ENCODE measurements around the gene LEFTY1. TPM values are rescaled to one million over a fixed set of nuclear protein-coding genes. Genes with fewer than 3 reads are reported as not detected.

The LEFTY1 gene
- total and polyA plus RNA-seq, 4 donors, result 0.42 to 1.4 (median 0.87) TPM

GRCh38 chr1:225892307-225892706 lies 3.4 kb upstream of the LEFTY1 start:
- TF ChIP-seq YY1 (IDR thresholded peaks at IDR 0.05) (no peak), GABPA (IDR thresholded peaks at IDR 0.05 in 1 of 2, conservative IDR thresholded peaks at IDR 0.05 in 1 of 2) (no peak), NR2F2 (IDR thresholded peaks at IDR 0.05) (no peak), ZBTB33 (IDR thresholded peaks at IDR 0.05) (no peak), JUND (IDR thresholded peaks at IDR 0.05) (no peak), REST (IDR thresholded peaks at IDR 0.05) (no peak), CTCF (IDR thresholded peaks at IDR 0.05; ENCODE audit: low read depth, low read length, missing input control) (no peak), MAX (IDR thresholded peaks at IDR 0.05) (no peak)
- 90% methylated on average over 6 of the region's 6 CpGs for WGBS
- Histone ChIP-seq H3K4me1 (ENCODE audit: control insufficient read depth in 4 of 4, insufficient read depth in 4 of 4, low read length in 3 of 4) (peaks cover 21 to 44% (median 32%) of the 10 kb centered on the region in 4 donors), H3K9me3 (ENCODE audit: control insufficient read depth in 4 of 4, low read length in 3 of 4) (no peaks in the 10 kb centered on the region), H3K27me3 (ENCODE audit: control insufficient read depth in 4 of 4, insufficient read depth in 4 of 4, low read length in 3 of 4) (no peaks in the 10 kb centered on the region), H3K4me3 (ENCODE audit: low read depth in 1 of 3, low read length in 3 of 3) (no peak overlapping the region), H3K9ac (ENCODE audit: low read depth in 1 of 2, low read length in 2 of 2) (no peak overlapping the region), H3K27ac (ENCODE audit: low read depth in 1 of 2, low read length in 2 of 2) (no peak overlapping the region), H3K36me3 (ENCODE audit: control insufficient read depth in 4 of 4, insufficient read depth in 3 of 4, low read depth in 1 of 4, low read length in 3 of 4) (no peaks in the 10 kb centered on the region)
- DNase-seq (ENCODE audit: low spot score), result no peak

- Histone ChIP-seq H3K27ac (ENCODE audit: low read depth in 1 of 2, low read length in 2 of 2) (peak overlapping the region; percentile 55 to 64), H3K4me3 (ENCODE audit: low read depth in 1 of 3, low read length in 3 of 3) (no peak overlapping the region), H3K36me3 (ENCODE audit: control insufficient read depth in 4 of 4, insufficient read depth in 3 of 4, low read depth in 1 of 4, low read length in 3 of 4) (no peaks in the 10 kb centered on the region), H3K4me1 (ENCODE audit: control insufficient read depth in 4 of 4, insufficient read depth in 4 of 4, low read length in 3 of 4) (peaks cover 21 to 46% (median 35%) of the 10 kb centered on the region in 4 donors), H3K27me3 (ENCODE audit: control insufficient read depth in 4 of 4, insufficient read depth in 4 of 4, low read length in 3 of 4) (no peaks in the 10 kb centered on the region), H3K9ac (ENCODE audit: low read depth in 1 of 2, low read length in 2 of 2) (no peak overlapping the region), H3K9me3 (ENCODE audit: control insufficient read depth in 4 of 4, low read length in 3 of 4) (no peaks in the 10 kb centered on the region)
- TF ChIP-seq REST (IDR thresholded peaks at IDR 0.05), result peak; percentile 53
- TF ChIP-seq FOXA1 (IDR thresholded peaks at IDR 0.05), result peak; percentile 33
- peak; percentile 45 for TF ChIP-seq FOXA2 (IDR thresholded peaks at IDR 0.05)
- TF ChIP-seq RXRA (IDR thresholded peaks at IDR 0.05), result peak; percentile 56 to 83
- peak; percentile 36 to 73 for TF ChIP-seq HNF4A (conservative IDR thresholded peaks at IDR 0.05)
- TF ChIP-seq SP1 (IDR thresholded peaks at IDR 0.05), result peak; percentile 28
- no peak for TF ChIP-seq HNF4G (IDR thresholded peaks at IDR 0.05)
- TF ChIP-seq MAX (IDR thresholded peaks at IDR 0.05), result peak; percentile 27
- no peak for TF ChIP-seq RAD21 (IDR thresholded peaks at IDR 0.05)
- TF ChIP-seq GABPA (IDR thresholded peaks at IDR 0.05 in 1 of 2, conservative IDR thresholded peaks at IDR 0.05 in 1 of 2), result no peak
- TF ChIP-seq YY1 (IDR thresholded peaks at IDR 0.05), result peak; percentile 76
- peak in 1 of 2 donors; percentile 50 for TF ChIP-seq JUND (IDR thresholded peaks at IDR 0.05)
- TF ChIP-seq ZBTB33 (IDR thresholded peaks at IDR 0.05), result peak; percentile 37
- no peak for TF ChIP-seq TAF1 (conservative IDR thresholded peaks at IDR 0.05)
- no peak for DNase-seq (ENCODE audit: low spot score)
- 55% methylated on average over 14 of the region's 14 CpGs for WGBS
Observed at GRCh38 chr1:225891229-225891972, 2.5 kb upstream of the LEFTY1 start.
